Transverse colon (tissue), 4 donors: ENCODE measurements around the gene SRPRB. TPM values are rescaled to one million over a fixed set of nuclear protein-coding genes. Genes with fewer than 3 reads are reported as not detected.

Experiments used
- DNase-seq: peaks from one replicate; pipeline ENCODE4 v3.0.0-alpha.2; 2019
- H3K27ac ChIP-seq, 4 donors: fragments of 200-600 bp; sonication (generic); 2 replicates each; pipeline ENCODE4 v1.5.1; 2016 to 2018; ENCODE audit warnings: inconsistent platforms in 4 of 4
- H3K27me3 ChIP-seq: fragments of 200-600 bp; sonication (generic); 2 replicates; pipeline ENCODE4 v1.5.1; 2017; ENCODE audit warnings: inconsistent platforms
- H3K36me3 ChIP-seq, 4 donors: fragments of 200-600 bp; sonication (generic); 2 replicates each; pipeline ENCODE4 v1.5.1; 2017 to 2019; ENCODE audit warnings: inconsistent platforms in 4 of 4
- H3K4me1 ChIP-seq, 4 donors: fragments of 200-600 bp; sonication (generic); 2 replicates each; pipeline ENCODE4 v1.5.1; 2017 to 2020; ENCODE audit warnings: inconsistent platforms in 4 of 4
- H3K4me3 ChIP-seq, 4 donors: fragments of 200-600 bp; sonication (generic); 1 replicate in 1 of 4; 2 replicates in 3 of 4; pipeline versions ENCODE4 v1.5.1 to v1.6.1; 2017 to 2019; ENCODE audit warnings: inconsistent platforms in 4 of 4
- H3K9me3 ChIP-seq, 2 donors: fragments of 200-600 bp; sonication (generic); 2 replicates each; pipeline ENCODE4 v1.5.1; 2017 to 2019; ENCODE audit warnings: inconsistent platforms in 2 of 2
- CTCF ChIP-seq, 5 experiments: fragments of 200-600 bp in 3 of 5; fragments of 450-650 bp in 2 of 5; sonication (generic) in 3 of 5; IDR thresholded peaks; 1 replicate in 2 of 5; 2 replicates in 3 of 5; pipeline ENCODE4 v1.5.1; 2016 to 2017; ENCODE audit warnings: antibody characterized with exemption in 5 of 5, inconsistent platforms in 3 of 5, mild to moderate bottlenecking in 2 of 5, moderate library complexity in 1 of 5
- EP300 ChIP-seq: sonication (generic); formaldehyde crosslinking; IDR thresholded peaks from one replicate; pipeline ENCODE4 v1.6.1; 2017; ENCODE audit warnings: antibody characterized with exemption, low read depth
- POLR2A ChIP-seq: fragments of 450-650 bp; IDR thresholded peaks from one replicate; pipeline ENCODE4 v1.6.1; 2016; ENCODE audit warnings: antibody characterized with exemption, mild to moderate bottlenecking, moderate library complexity
- POLR2AphosphoS5 ChIP-seq, 3 donors: sonication (generic); formaldehyde crosslinking; IDR thresholded peaks; one replicate each; pipeline ENCODE4 v1.6.1; 2016; ENCODE audit warnings: antibody characterized with exemption in 3 of 3
- WGBS, 2 donors: methylation state at CpG; one replicate each; pipeline ENCODE4 v1.1.5; 2018; ENCODE audit warnings: low coverage in 1 of 2; 5-methylcytosine and 5-hydroxymethylcytosine counted together
- in situ Hi-C, 4 donors: fragments of 200-750 bp; cut with MboI; loops; one replicate each; pipeline versions ENCODE4 v1.15.0 to v1.15.1; 2017; ENCODE audit warnings: low sequenced_read_pairs in 3 of 4, low pct_ligation_motif_present in 1 of 4, low pct_unique_long_range_greater_than_20kb in 1 of 4
- intact Hi-C: fragments of 100-400 bp; cut with DNase I; formaldehyde crosslinking; loops from one replicate; pipeline ENCODE4 v1.15.1; 2023; ENCODE audit warnings: low total_unique reads
- total RNA-seq, 4 donors: library from RNA; depleted of rRNA; stranded (reverse); fragments of >200 nt; gene quantifications; one replicate each; pipeline ENCODE4 v1.1.0, GENCODE V29; 2016

The SRPRB gene
- total RNA-seq, 4 donors from 2014 or later = 1.5 to 14.6 (median 8.1) TPM

- Histone ChIP-seq H3K4me3 (no peak overlapping the region), H3K27ac (no peak overlapping the region), H3K9me3 (no peaks in the 10 kb centered on the region), H3K27me3 (no peaks in the 10 kb centered on the region), H3K36me3 (no peaks in the 10 kb centered on the region), H3K4me1 (no peaks in the 10 kb centered on the region)
- WGBS, 2 donors = 40 to 57% methylated on average over 1 to 7 of the region's 7 CpGs
- intact Hi-C loops (no loop called here), in situ Hi-C loops (no loop called here)
- no peak for DNase-seq
- TF ChIP-seq CTCF (IDR thresholded peaks at IDR 0.05) (no peak), POLR2A (no peak), EP300 (no peak), POLR2AphosphoS5 (IDR thresholded peaks at IDR 0.05) (no peak)
Measured at GRCh38 chr3:133868758-133869475, 63.3 kb downstream of the SRPRB start.

DNA sequence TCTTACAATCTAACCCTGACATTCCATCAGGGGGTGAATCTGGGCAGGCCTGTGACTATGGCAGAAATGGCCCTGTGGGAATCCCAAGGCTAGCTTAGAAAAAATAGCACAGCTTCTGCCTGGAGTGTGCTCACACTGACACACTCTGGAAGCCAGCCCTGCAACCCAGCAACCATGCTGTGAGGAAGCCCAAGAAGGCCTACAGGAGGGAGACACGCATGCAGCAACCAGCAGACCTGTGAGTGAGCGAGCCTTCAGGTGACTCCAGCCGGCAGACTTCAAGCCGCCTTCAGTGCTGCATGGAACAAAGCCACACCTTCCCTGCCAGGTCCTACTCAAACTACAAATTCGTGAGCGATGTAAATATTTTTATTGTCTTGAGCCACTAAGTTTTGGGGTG, 64.0 kb downstream of the SRPRB start:
- Histone ChIP-seq H3K4me3 (no peak overlapping the region), H3K27ac (no peak overlapping the region), H3K9me3 (no peaks in the 10 kb centered on the region), H3K36me3 (no peaks in the 10 kb centered on the region), H3K4me1 (no peaks in the 10 kb centered on the region), H3K27me3 (no peaks in the 10 kb centered on the region)
- 96 to 100% methylated on average over 2 to 6 of the region's 6 CpGs for WGBS, 2 donors
- intact Hi-C loops = no loop called here
- TF ChIP-seq EP300 = no peak
- no peak for TF ChIP-seq POLR2AphosphoS5 (IDR thresholded peaks at IDR 0.05)
- TF ChIP-seq POLR2A = no peak
- no peak for TF ChIP-seq CTCF (IDR thresholded peaks at IDR 0.05)
- no peak for DNase-seq
- in situ Hi-C loops = no loop called here

DNA sequence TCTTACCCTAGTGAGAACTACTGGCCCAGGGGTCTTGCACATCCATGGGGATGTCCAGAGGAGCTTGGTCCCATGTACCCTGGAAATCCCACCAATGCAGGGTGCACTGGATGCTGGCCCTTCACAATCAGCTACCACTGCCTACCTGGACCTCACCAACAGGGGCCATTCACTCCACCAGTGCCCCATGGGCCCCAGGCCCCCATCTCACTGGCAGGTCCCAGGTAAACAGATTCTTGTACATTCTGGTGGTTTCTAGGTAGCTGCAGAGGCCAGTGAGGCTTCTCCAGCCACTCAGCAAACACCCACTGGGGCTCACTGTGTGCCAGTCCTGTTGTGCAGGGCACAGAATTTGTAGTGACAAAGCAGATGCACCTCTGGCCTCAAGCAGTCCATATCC, 65.2 kb downstream of the SRPRB start:
- Histone ChIP-seq H3K36me3 (no peaks in the 10 kb centered on the region), H3K9me3 (no peaks in the 10 kb centered on the region), H3K4me1 (no peaks in the 10 kb centered on the region), H3K27ac (no peak overlapping the region), H3K4me3 (no peak overlapping the region), H3K27me3 (no peaks in the 10 kb centered on the region)
- intact Hi-C loops = no loop called here
- TF ChIP-seq POLR2AphosphoS5 (IDR thresholded peaks at IDR 0.05) (no peak), POLR2A (no peak), EP300 (no peak), CTCF (IDR thresholded peaks at IDR 0.05) (no peak)
- DNase-seq = no peak
- in situ Hi-C loops = no loop called here

Other genes with a start within 250 kb of the SRPRB start
- 10 to 100 TPM; 46.8 to 84.9 (median 78.8) TPM for gene CDV3, start 232.1 kb upstream of the SRPRB start, total RNA-seq
- 10 to 100 TPM; 13.5 to 64.7 (median 32.2) TPM for gene TOPBP1, start 143.9 kb upstream of the SRPRB start, total RNA-seq
- gene TF, start 59.4 kb upstream of the SRPRB start, total RNA-seq = 1 to 10 TPM in 2 of 4 donors, under 1 TPM in 1, not detected in 1; 0.96 to 7.1 (median 1.1) TPM
- gene RAB6B, start 90.1 kb downstream of the SRPRB start, total RNA-seq = 1 to 10 TPM; 1.2 to 4.8 (median 2.2) TPM
- gene SLCO2A1, start 224.1 kb downstream of the SRPRB start, total RNA-seq = 10 to 100 TPM in 3 of 4 donors, 1 to 10 TPM in 1; 8.4 to 68.5 (median 22.7) TPM